IMR-90 (cell line): ENCODE data around the gene WBP1. TPM values are rescaled to one million over a fixed set of nuclear protein-coding genes. Genes with fewer than 3 reads are reported as not detected.

ENCODE experiments used
- ATAC-seq: fragments of 200-7000 bp; cut with Tn5 transposase; 2 replicates; pipeline ENCODE4 v1.9.1; 2020; ENCODE audit warnings: low read depth, mild to moderate bottlenecking, moderate library complexity
- BruUV-seq: library from RNA; stranded (reverse); fragments of 400-500 nt; replicated peaks from 2 replicates; lab custom pipeline; 2021; lab: Mats Ljungman, UMichigan
- CTCF ChIA-PET: fragments of 300-600 bp; formaldehyde crosslinking; extraction: SDS; loops from one replicate; lab custom pipeline; 2021; ENCODE audit warnings: antibody characterized with exemption; lab: Yijun Ruan, JAX
- POLR2A ChIA-PET: fragments of 300-600 bp; sonication (Branson Sonifier 250); formaldehyde crosslinking; loops from one replicate; lab custom pipeline; 2022; ENCODE audit warnings: antibody characterized with exemption; ENCODE audit not compliant: unreplicated experiment; lab: Charles Lee
- DNase-seq: peaks from one replicate; pipeline ENCODE4 v3.0.0; 2013
- H2AFZ ChIP-seq: replicated peaks from 2 replicates; pipeline ENCODE3; 2013; ENCODE audit warnings: low read length, mild to moderate bottlenecking; ENCODE audit not compliant: poor library complexity
- H2AK5ac ChIP-seq: 2 replicates; pipeline ENCODE4 v1.6.1; 2013; ENCODE audit warnings: low read depth, low read length, inconsistent platforms
- H2AK9ac ChIP-seq: replicated peaks from 2 replicates; pipeline ENCODE3; 2013; ENCODE audit warnings: mild to moderate bottlenecking, low read depth, low read length, moderate library complexity; ENCODE audit not compliant: poor library complexity
- H2BK120ac ChIP-seq: 2 replicates; pipeline ENCODE4 v1.6.1; 2013; ENCODE audit warnings: low read depth, low read length, inconsistent platforms
- H2BK15ac ChIP-seq: 3 replicates; pipeline ENCODE4 v1.6.1; 2013; ENCODE audit warnings: low read depth, low read length, inconsistent platforms
- H2BK20ac ChIP-seq: 2 replicates; pipeline ENCODE4 v1.6.1; 2013; ENCODE audit warnings: low read depth, mild to moderate bottlenecking, inconsistent platforms, low read length, moderate library complexity
- H2BK5ac ChIP-seq: 2 replicates; pipeline ENCODE4 v1.6.1; 2013; ENCODE audit warnings: mild to moderate bottlenecking, low read depth, low read length, inconsistent platforms; ENCODE audit not compliant: poor library complexity, severe bottlenecking
- H3K14ac ChIP-seq: replicated peaks from 2 replicates; pipeline ENCODE4 v1.6.1; 2013; ENCODE audit warnings: low read depth, low read length, inconsistent platforms
- H3K18ac ChIP-seq: 2 replicates; pipeline ENCODE4 v1.6.1; 2013; ENCODE audit warnings: low read depth, low read length, control low read depth
- H3K23ac ChIP-seq: 2 replicates; pipeline ENCODE4 v1.6.1; 2013; ENCODE audit warnings: low read depth, low read length, inconsistent platforms
- H3K27ac ChIP-seq: 2 replicates; pipeline ENCODE4 v1.5.1; 2013; ENCODE audit warnings: mild to moderate bottlenecking, control low read depth, low read length; ENCODE audit not compliant: insufficient read depth
- H3K27me3 ChIP-seq: 2 replicates; pipeline ENCODE4 v1.6.1; 2013; ENCODE audit warnings: low read length; ENCODE audit not compliant: control insufficient read depth, insufficient read depth
- H3K36me3 ChIP-seq: 2 replicates; pipeline ENCODE4 v1.6.1; 2013; ENCODE audit warnings: low read length, mixed read lengths; ENCODE audit not compliant: control insufficient read depth, insufficient read depth
- H3K4ac ChIP-seq: 2 replicates; pipeline ENCODE4 v1.6.1; 2013; ENCODE audit warnings: low read depth, low read length, inconsistent platforms
- H3K4me1 ChIP-seq: 2 replicates; pipeline ENCODE4 v1.6.1; 2013; ENCODE audit warnings: low read length, mixed read lengths; ENCODE audit not compliant: control insufficient read depth, insufficient read depth
- H3K4me2 ChIP-seq: 2 replicates; pipeline ENCODE4 v1.6.1; 2013; ENCODE audit warnings: low read depth, mild to moderate bottlenecking, control low read depth, low read length, moderate library complexity
- H3K4me3 ChIP-seq: 2 replicates; pipeline ENCODE4 v1.5.1; 2013; ENCODE audit warnings: low read depth, mild to moderate bottlenecking, control low read depth, low read length, moderate library complexity; ENCODE audit not compliant: insufficient read depth
- H3K56ac ChIP-seq: 2 replicates; pipeline ENCODE4 v1.6.1; 2013; ENCODE audit warnings: low read length, inconsistent platforms; ENCODE audit not compliant: insufficient read depth; ENCODE audit errors: extremely low read depth
- H3K79me1 ChIP-seq, 2 experiments: 2 replicates each; pipeline ENCODE4 v1.6.1; 2013; ENCODE audit warnings: low read length in 2 of 2, inconsistent platforms in 1 of 2, low read depth in 1 of 2
- H3K9ac ChIP-seq: 2 replicates; pipeline ENCODE4 v1.6.1; 2013; ENCODE audit warnings: low read depth, low read length, control low read depth
- H3K9me1 ChIP-seq: 2 replicates; pipeline ENCODE4 v1.6.1; 2013; ENCODE audit warnings: low read length, inconsistent platforms; ENCODE audit not compliant: insufficient read depth
- H3K9me3 ChIP-seq: 2 replicates; pipeline ENCODE4 v1.6.1; 2013; ENCODE audit warnings: low read length; ENCODE audit not compliant: control insufficient read depth, insufficient read depth
- H4K20me1 ChIP-seq: 2 replicates; pipeline ENCODE4 v1.6.1; 2013; ENCODE audit warnings: low read length, inconsistent platforms; ENCODE audit not compliant: insufficient read depth
- H4K5ac ChIP-seq: 2 replicates; pipeline ENCODE4 v1.6.1; 2013; ENCODE audit warnings: mild to moderate bottlenecking, low read depth, low read length, control low read depth
- H4K8ac ChIP-seq, 2 experiments: 2 replicates each; pipeline ENCODE4 v1.6.1; 2013; ENCODE audit warnings: low read depth in 2 of 2, low read length in 2 of 2, control low read depth in 1 of 2, inconsistent platforms in 1 of 2
- H4K91ac ChIP-seq: 2 replicates; pipeline ENCODE4 v1.6.1; 2013; ENCODE audit warnings: low read depth, low read length, inconsistent platforms; ENCODE audit not compliant: insufficient read depth
- BHLHE40 ChIP-seq: fragments of 150-350 bp; IDR thresholded peaks from 2 replicates; pipeline ENCODE4 v1.6.1; 2016; ENCODE audit warnings: mild to moderate bottlenecking, low read depth, low read length
- CEBPB ChIP-seq: IDR thresholded peaks from 2 replicates; pipeline ENCODE4 v1.6.1; 2012; ENCODE audit warnings: low read depth, low read length, improper control_type of control experiment
- CHD1 ChIP-seq: IDR thresholded peaks from 2 replicates; pipeline ENCODE4 v1.6.1; 2012; ENCODE audit warnings: low read depth, low read length, improper control_type of control experiment
- CTCF ChIP-seq: conservative IDR thresholded peaks from 2 replicates; pipeline ENCODE4 v1.5.1; 2012; ENCODE audit warnings: mild to moderate bottlenecking, low read depth, low read length, improper control_type of control experiment
- ELK1 ChIP-seq: fragments of 150-350 bp; IDR thresholded peaks from 2 replicates; pipeline ENCODE4 v1.6.1; 2016; ENCODE audit warnings: low read depth, mild to moderate bottlenecking, low read length, moderate library complexity, borderline replicate concordance
- FOS ChIP-seq: fragments of 150-350 bp; IDR thresholded peaks from 2 replicates; pipeline ENCODE4 v1.6.1; 2016; ENCODE audit warnings: low read depth, low read length
- MAFK ChIP-seq: IDR thresholded peaks from 2 replicates; pipeline ENCODE4 v1.6.1; 2012; ENCODE audit warnings: low read depth, low read length, improper control_type of control experiment
- MAZ ChIP-seq: IDR thresholded peaks from 2 replicates; pipeline ENCODE4 v1.6.1; 2012; ENCODE audit warnings: low read depth, mild to moderate bottlenecking, low read length, improper control_type of control experiment, moderate library complexity, borderline replicate concordance
- MXI1 ChIP-seq: IDR thresholded peaks from 2 replicates; pipeline ENCODE4 v1.6.1; 2012; ENCODE audit warnings: low read depth, mild to moderate bottlenecking, low read length, moderate library complexity, borderline replicate concordance
- NFE2L2 ChIP-seq: fragments of 150-350 bp; IDR thresholded peaks from 2 replicates; pipeline ENCODE4 v1.6.1; 2016; ENCODE audit warnings: low read depth, mild to moderate bottlenecking, low read length
- POLR2A ChIP-seq: IDR thresholded peaks from 2 replicates; pipeline ENCODE4 v1.6.1; 2012; ENCODE audit warnings: mild to moderate bottlenecking, low read depth, low read length
- SMC3 ChIP-seq: fragments of 150-350 bp; IDR thresholded peaks from 2 replicates; pipeline ENCODE4 v1.6.1; 2016; ENCODE audit warnings: low read depth, mild to moderate bottlenecking, antibody characterized with exemption, low read length, moderate library complexity
- USF2 ChIP-seq: fragments of 150-350 bp; IDR thresholded peaks from 2 replicates; pipeline ENCODE4 v1.6.1; 2017; ENCODE audit warnings: mild to moderate bottlenecking, antibody characterized with exemption, low read length, low read depth
- WGBS, 2 experiments: methylation state at CpG; one replicate each; pipeline versions ENCODE4 v1.1.5 to v1.1.7; 2013; ENCODE audit warnings: missing lambda C conversion rate in 2 of 2; ENCODE audit not compliant: insufficient read length in 1 of 2; ENCODE audit errors: extremely low coverage in 2 of 2; 5-methylcytosine and 5-hydroxymethylcytosine counted together
- dilution Hi-C: fragments of 300-500 bp; cut with HindIII; formaldehyde crosslinking; loops from one replicate; pipeline ENCODE4 v1.14.3; 2018; ENCODE audit warnings: low sequenced_read_pairs; ENCODE audit not compliant: unreplicated experiment
- in situ Hi-C: fragments of 300-500 bp; cut with MboI; formaldehyde crosslinking; loops from 3 replicates; pipeline ENCODE4 v1.14.3; 2019; ENCODE audit warnings: low sequenced_read_pairs, inconsistent platforms, mixed read lengths
- intact Hi-C: fragments of 100-400 bp; cut with micrococcal nuclease; formaldehyde crosslinking; loops from 2 replicates; pipeline ENCODE4 v1.10.0; 2022
- polyA plus RNA-seq, 3 experiments: library from polyadenylated mRNA; depleted of rRNA; stranded (reverse); fragments of >200 nt; gene quantifications; 2 replicates each; pipeline ENCODE4 v1.2.3, GENCODE V29; 2012; ENCODE audit warnings: low replicate concordance in 1 of 3
- total RNA-seq: library from RNA; depleted of rRNA; stranded (reverse); fragments of >200 nt; gene quantifications from 2 replicates; pipeline ENCODE4 v1.2.3, GENCODE V29; 2012

Gene WBP1
- total and polyA plus RNA-seq, 2 of the 4 experiments (the other 2 are of a cell fraction), result 22.9 to 78.5 TPM

GRCh38 chr2:74488643-74489481 is 30.6 kb downstream of the WBP1 start:
- in situ Hi-C loops (loop anchor here (25.0 kb wide), 1 partner anchor 373 kb away; no protein-coding TSS in a partner anchor), dilution Hi-C loops (no loop called here), intact Hi-C loops (no loop called here)
- Histone ChIP-seq H3K27me3 (no peaks in the 10 kb centered on the region), H3K4me2 (peak overlapping the region; percentile 55; the same call in 1 of the 2 replicates), H2AK9ac (no peak overlapping the region), H3K9ac (no peak overlapping the region), H3K4me1 (peaks cover 5% of the 10 kb centered on the region; the same call in 1 of the 2 replicates), H2BK5ac (no peak overlapping the region), H2BK20ac (peak overlapping the region; percentile 24; the same call in 1 of the 2 replicates), H3K56ac (no peak overlapping the region), H4K20me1 (no peaks in the 10 kb centered on the region; the same call in 1 of the 2 replicates), H4K8ac (peak overlapping the region in 1 of 2 experiments; percentile 70; a peak in 2 of 4 replicates), H3K23ac (no peak overlapping the region), H3K79me1 (peaks cover 15 to 43% of the 10 kb centered on the region in 2 experiments), H4K91ac (0 out of 2 replicates have a peak overlapping the region, but pooled peaks have one; percentile 26), H3K4me3 (no peak overlapping the region), H3K36me3 (peaks cover 43% of the 10 kb centered on the region), H3K9me1 (peaks cover 9% of the 10 kb centered on the region; the same call in 1 of the 2 replicates), H3K9me3 (no peaks in the 10 kb centered on the region), H2AK5ac (peak overlapping the region; percentile 61; the same call in 1 of the 2 replicates), H2BK15ac (peak overlapping the region; percentile 61; the same call in 1 of the 3 replicates), H3K27ac (peak overlapping the region; percentile 38; the same call in 1 of the 2 replicates), H3K14ac (no peak overlapping the region), H4K5ac (no peak overlapping the region), H2AFZ (no peak overlapping the region), H3K18ac (no peak overlapping the region), H3K4ac (0 out of 2 replicates have a peak overlapping the region, but pooled peaks have one; percentile 25), H2BK120ac (peak overlapping the region; percentile 3; the same call in 1 of the 2 replicates)
- ATAC-seq (no peak), DNase-seq (no peak)
- CTCF ChIA-PET, result interaction anchor here (0.5 kb wide), 1 partner anchor 12 kb away, joined by 3 read pairs; no protein-coding TSS in a partner anchor
- no TSS peak for BruUV-seq
- POLR2A ChIA-PET, result no interaction called here
- 93% methylated on average over 3 of the region's 9 CpGs; no CpG with 5 or more reads in 1 of the 2 experiments for WGBS, 2 experiments
- TF ChIP-seq BHLHE40 (no peak), ELK1 (no peak), FOS (no peak), CTCF (no peak), NFE2L2 (no peak), POLR2A (no peak), CHD1 (no peak), CEBPB (no peak), SMC3 (no peak), MXI1 (no peak), MAFK (no peak), USF2 (no peak), MAZ (no peak)
